ENCODE measurements around the gene AGK. TPM values are rescaled to one million over a fixed set of nuclear protein-coding genes. Genes with fewer than 3 reads are reported as not detected.
"Not testable (repeated sequence)": the region's sequence is repeated elsewhere in the genome, so short reads cannot be mapped to it uniquely, and the experiment has no call there.

Gene AGK
- total RNA-seq, 1 experiment from 2014 or later: 44.1 TPM

GRCh38 chr7:141686670-141687069, 135.5 kb downstream of the AGK start:
- no peak overlapping the region for H3K27ac ChIP-seq
- ChIA-PET POLR2A (ENCODE audit: unreplicated experiment) (no interaction called here), CTCF (no interaction called here)
- intact Hi-C loops (cut with micrococcal nuclease; ENCODE audit: unreplicated experiment): no loop called here
- no peak for DNase-seq
- H4K20me1 ChIP-seq (ENCODE audit: insufficient read depth): peaks cover 9% of the 10 kb centered on the region; the same call in 1 of the 2 replicates
- no peaks in the 10 kb centered on the region for H3K36me3 ChIP-seq (ENCODE audit: low read depth)
- no peaks in the 10 kb centered on the region for H3K9me3 ChIP-seq (ENCODE audit: insufficient read depth, low read depth)
- no peaks in the 10 kb centered on the region for H3K9me2 ChIP-seq (ENCODE audit: insufficient read depth)
- H3K4me1 ChIP-seq (replicated peaks; ENCODE audit: insufficient read depth): no peaks in the 10 kb centered on the region
- no peak for TF ChIP-seq EZH2 (IDR thresholded peaks at IDR 0.05; ENCODE audit: low read depth)
- TF ChIP-seq CTCF (conservative IDR thresholded peaks at IDR 0.05): no peak
- H3K4me3 ChIP-seq: no peak overlapping the region
- no peaks in the 10 kb centered on the region for H3K27me3 ChIP-seq (ENCODE audit: insufficient read depth, low read depth)
- no TSS peak for BruUV-seq (replicated peaks)
- peaks cover 6% of the 10 kb centered on the region for H3K79me2 ChIP-seq (ENCODE audit: low read depth)
- no peaks in the 10 kb centered on the region for H3F3A ChIP-seq (ENCODE audit: insufficient read depth, low read depth)
- no peak overlapping the region for H3K4me2 ChIP-seq
- H2AFZ ChIP-seq: no peak overlapping the region

GRCh38 chr7:141688043-141688442, 136.8 kb downstream of the AGK start:
- TF ChIP-seq EZH2 (IDR thresholded peaks at IDR 0.05; ENCODE audit: low read depth) (no peak), CTCF (conservative IDR thresholded peaks at IDR 0.05) (no peak)
- no TSS peak for BruUV-seq (replicated peaks)
- H3K79me2 ChIP-seq (ENCODE audit: low read depth): peaks cover 12% of the 10 kb centered on the region
- H3K4me2 ChIP-seq: no peak overlapping the region
- no peaks in the 10 kb centered on the region for H3F3A ChIP-seq (ENCODE audit: insufficient read depth, low read depth)
- no peak for DNase-seq
- no peak overlapping the region for H3K27ac ChIP-seq
- peaks cover 14% of the 10 kb centered on the region for H4K20me1 ChIP-seq (ENCODE audit: insufficient read depth)
- ChIA-PET CTCF (no interaction called here), POLR2A (ENCODE audit: unreplicated experiment) (no interaction called here)
- H2AFZ ChIP-seq: no peak overlapping the region
- no peaks in the 10 kb centered on the region for H3K4me1 ChIP-seq (replicated peaks; ENCODE audit: insufficient read depth)
- no peaks in the 10 kb centered on the region for H3K9me3 ChIP-seq (ENCODE audit: insufficient read depth, low read depth)
- H3K36me3 ChIP-seq (ENCODE audit: low read depth): no peaks in the 10 kb centered on the region
- no peak overlapping the region for H3K4me3 ChIP-seq
- no peaks in the 10 kb centered on the region for H3K27me3 ChIP-seq (ENCODE audit: insufficient read depth, low read depth)
- H3K9me2 ChIP-seq (ENCODE audit: insufficient read depth): no peaks in the 10 kb centered on the region
- intact Hi-C loops (cut with micrococcal nuclease; ENCODE audit: unreplicated experiment): no loop called here

- H3K4me2 ChIP-seq; H3K4me1 ChIP-seq (replicated peaks; ENCODE audit: insufficient read depth); H2AFZ ChIP-seq; BruUV-seq (replicated peaks); DNase-seq; H3F3A ChIP-seq (ENCODE audit: insufficient read depth, low read depth); intact Hi-C loops (cut with micrococcal nuclease; ENCODE audit: unreplicated experiment); H3K36me3 ChIP-seq (ENCODE audit: low read depth); H3K4me3 ChIP-seq; CTCF ChIA-PET; H3K27ac ChIP-seq; H3K9me2 ChIP-seq (ENCODE audit: insufficient read depth); H3K27me3 ChIP-seq (ENCODE audit: insufficient read depth, low read depth); H3K9me3 ChIP-seq (ENCODE audit: insufficient read depth, low read depth): not testable (repeated sequence)
- POLR2A ChIA-PET (ENCODE audit: unreplicated experiment): interaction anchor here (0.6 kb wide), 1 partner anchor 458 kb away, joined by 3 read pairs; no protein-coding TSS in a partner anchor
- Histone ChIP-seq H4K20me1 (ENCODE audit: insufficient read depth) (peaks cover 19% of the 10 kb centered on the region), H3K79me2 (ENCODE audit: low read depth) (peaks cover 20% of the 10 kb centered on the region)
Measured at GRCh38 chr7:141689072-141689825, 138.0 kb downstream of the AGK start.

- intact Hi-C loops (cut with micrococcal nuclease; ENCODE audit: unreplicated experiment): no loop called here
- Histone ChIP-seq H3K9me2 (ENCODE audit: insufficient read depth) (no peaks in the 10 kb centered on the region), H3K36me3 (ENCODE audit: low read depth) (no peaks in the 10 kb centered on the region), H3F3A (ENCODE audit: insufficient read depth, low read depth) (no peaks in the 10 kb centered on the region), H3K9me3 (ENCODE audit: insufficient read depth, low read depth) (no peaks in the 10 kb centered on the region), H3K4me2 (no peak overlapping the region), H3K4me3 (no peak overlapping the region), H3K4me1 (replicated peaks; ENCODE audit: insufficient read depth) (peaks cover 11% of the 10 kb centered on the region; the same call in 1 of the 2 replicates), H4K20me1 (ENCODE audit: insufficient read depth) (peaks cover 19% of the 10 kb centered on the region), H3K27me3 (ENCODE audit: insufficient read depth, low read depth) (no peaks in the 10 kb centered on the region), H2AFZ (no peak overlapping the region), H3K79me2 (ENCODE audit: low read depth) (peaks cover 30% of the 10 kb centered on the region), H3K27ac (no peak overlapping the region)
- POLR2A ChIA-PET (ENCODE audit: unreplicated experiment): no interaction called here
- DNase-seq: no peak
- TF ChIP-seq CTCF (conservative IDR thresholded peaks at IDR 0.05): no peak
- no peak for TF ChIP-seq EZH2 (IDR thresholded peaks at IDR 0.05; ENCODE audit: low read depth)
- BruUV-seq (replicated peaks): no TSS peak
- CTCF ChIA-PET: no interaction called here
Measured at GRCh38 chr7:141691540-141691939, 140.3 kb downstream of the AGK start.

Data from PC-9 (cell line).